CD4-positive, alpha-beta T cell treated with Interferon gamma for 1 hour (primary cell): Measurements from ENCODE around the gene PWP2.

Source experiments
- DNase-seq: peaks from one replicate; pipeline ENCODE4 v3.0.0-alpha.2; 2020

PWP2 gene

GRCh38 chr21:44107026-44107501 lies at the start of gene PWP2:
Gene PWP2, plus strand, starts transcription at chr21:44107399. Its CDS starts 18 bp downstream, at chr21:44107417.
- peak; percentile 67 for DNase-seq

GRCh38 chr21:44057960-44058651 lies 49.1 kb upstream of the PWP2 start:
- DNase-seq = no peak

GRCh38 chr21:44058652-44058964 lies 48.6 kb upstream of the PWP2 start:
- no peak for DNase-seq

- DNase-seq = no peak
Observed at GRCh38 chr21:44058981-44059380, 48.2 kb upstream of the PWP2 start.

GRCh38 chr21:44059710-44060109 lies 47.5 kb upstream of the PWP2 start:
- DNase-seq = no peak

- DNase-seq = no peak
Observed at GRCh38 chr21:44062380-44062779, 44.8 kb upstream of the PWP2 start.

- DNase-seq = no peak
Observed at GRCh38 chr21:44063151-44063912, 43.9 kb upstream of the PWP2 start.

- no peak for DNase-seq
Observed at GRCh38 chr21:44064852-44065403, 42.3 kb upstream of the PWP2 start.

GRCh38 chr21:44065428-44065827 lies 41.8 kb upstream of the PWP2 start:
- DNase-seq = peak; percentile 89

GRCh38 chr21:44066116-44066515 lies 41.1 kb upstream of the PWP2 start:
- DNase-seq = no peak

- DNase-seq = no peak
Observed at GRCh38 chr21:44067011-44067839, 40.0 kb upstream of the PWP2 start.

GRCh38 chr21:44070391-44070790 lies 36.8 kb upstream of the PWP2 start:
- DNase-seq = no peak

- no peak for DNase-seq
Observed at GRCh38 chr21:44071359-44072104, 35.7 kb upstream of the PWP2 start.

GRCh38 chr21:44072111-44072510 lies 35.1 kb upstream of the PWP2 start:
- DNase-seq = no peak

- no peak for DNase-seq
Observed at GRCh38 chr21:44074315-44074958, 32.8 kb upstream of the PWP2 start.

- DNase-seq = no peak
Observed at GRCh38 chr21:44076316-44076715, 30.9 kb upstream of the PWP2 start.

GRCh38 chr21:44078411-44078981 lies 28.7 kb upstream of the PWP2 start:
- no peak for DNase-seq

GRCh38 chr21:44079446-44079845 lies 27.8 kb upstream of the PWP2 start:
- DNase-seq = no peak

GRCh38 chr21:44079846-44080245 lies 27.4 kb upstream of the PWP2 start:
- DNase-seq = no peak

GRCh38 chr21:44082648-44083440 lies 24.4 kb upstream of the PWP2 start:
- no peak for DNase-seq
